Measurements from ENCODE around the gene KCNJ14. TPM values are rescaled to one million over a fixed set of nuclear protein-coding genes. Genes with fewer than 3 reads are reported as not detected.
A peak's percentile ranks its signal among the peaks of the same experiment; 100 is the strongest.

Gene KCNJ14
- total RNA-seq, 2 experiments from 2014 or later: 1.7 to 2.0 TPM

DNA sequence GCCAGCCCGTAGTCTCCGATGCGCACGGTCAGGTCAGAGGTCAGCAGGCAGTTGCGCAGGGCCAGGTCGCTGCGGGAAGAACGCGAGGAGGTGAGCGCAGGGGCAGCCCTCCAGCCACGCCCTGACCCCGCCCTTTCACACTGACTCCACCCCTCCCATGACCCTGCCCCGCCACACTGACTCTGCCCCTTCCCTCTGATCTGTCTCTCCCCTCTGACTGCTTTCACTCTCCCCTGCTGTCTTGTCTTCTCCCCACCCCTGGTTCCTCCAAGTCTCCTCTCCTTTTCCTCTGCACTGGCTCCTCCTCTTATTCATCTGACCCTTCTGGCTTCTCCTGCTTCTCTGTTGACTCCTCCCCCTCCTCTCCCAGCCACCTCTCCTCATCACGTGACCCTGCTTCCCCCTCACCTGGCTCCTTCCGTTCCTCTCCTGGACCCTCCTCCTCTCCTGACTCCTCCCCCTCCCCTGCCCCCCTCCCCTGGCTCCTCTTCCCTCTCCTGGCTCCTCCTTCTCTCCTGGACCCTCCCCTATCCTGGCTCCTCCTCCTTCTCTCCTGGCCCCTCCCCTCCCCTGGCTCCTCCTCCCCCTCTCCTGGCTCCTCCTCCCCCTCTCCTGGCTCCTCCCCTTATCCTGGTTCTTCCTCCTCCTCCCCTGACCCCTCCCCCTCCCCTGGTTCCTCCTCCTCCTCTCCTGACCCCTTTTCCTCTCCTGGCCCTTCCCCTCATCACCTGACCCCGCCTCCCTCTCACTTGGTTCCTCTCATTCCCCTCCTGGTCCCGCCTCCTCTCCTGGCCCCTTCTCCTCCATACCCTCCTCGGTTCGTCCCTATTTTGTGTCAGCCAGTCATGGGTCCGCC is 46.3 kb downstream of the KCNJ14 start:
- Mint-ChIP-seq H3K4me3 (peak overlapping the region; percentile 67), H3K27me3 (peaks cover 11% of the 10 kb centered on the region), H3K27ac (no peak overlapping the region), H3K9me3 (no peaks in the 10 kb centered on the region), H3K4me1 (ENCODE audit: low read depth) (peaks cover 24% of the 10 kb centered on the region), H3K36me3 (ENCODE audit: low read depth) (peaks cover 5% of the 10 kb centered on the region)
- no peak for TF ChIP-seq CTCF (IDR thresholded peaks at IDR 0.05)
- Histone ChIP-seq H3K27me3 (ENCODE audit: control insufficient read depth in 1 of 2, insufficient read depth in 2 of 2, low read length in 2 of 2) (peaks cover 0 to 20% of the 10 kb centered on the region in 2 experiments), H3K4me3 (ENCODE audit: low read length) (peak overlapping the region; percentile 34), H3K36me3 (ENCODE audit: insufficient read depth, low read length) (no peaks in the 10 kb centered on the region), H3K27ac (ENCODE audit: low read depth in 1 of 2, low read length in 2 of 2) (peak overlapping the region in 1 of 2 donors; percentile 41), H3K4me1 (ENCODE audit: insufficient read depth, low read length) (peaks cover 43% of the 10 kb centered on the region), H3K9me3 (ENCODE audit: control insufficient read depth in 1 of 2, insufficient read depth in 1 of 2, low read length in 2 of 2) (peaks cover 0 to 8% of the 10 kb centered on the region in 2 experiments)
- DNase-seq: peak in 13 of 14 experiments; percentile 24 to 91 (median 68)
- intact Hi-C loops (cut with DNase I, micrococcal nuclease): loop anchor here (1.0 to 10.0 kb wide), 2 partner anchors 8 to 213 kb away; partner anchors contain the start of gene MAMSTR (in 1 of the 2)
- POLR2A ChIA-PET: interaction anchor here (0.6 to 1.1 kb wide), 4 partner anchors 8 to 118 kb away, joined by 3 to 4 read pairs (median 4); partner anchors contain the start of genes RPL18 and SPHK2
- ATAC-seq (ENCODE audit: poor library complexity): peak; percentile 76
- CTCF ChIA-PET: interaction anchor here (0.6 to 1.5 kb wide), 4 partner anchors 12 to 192 kb away, joined by 3 to 6 read pairs (median 4); no protein-coding TSS in a partner anchor

DNA sequence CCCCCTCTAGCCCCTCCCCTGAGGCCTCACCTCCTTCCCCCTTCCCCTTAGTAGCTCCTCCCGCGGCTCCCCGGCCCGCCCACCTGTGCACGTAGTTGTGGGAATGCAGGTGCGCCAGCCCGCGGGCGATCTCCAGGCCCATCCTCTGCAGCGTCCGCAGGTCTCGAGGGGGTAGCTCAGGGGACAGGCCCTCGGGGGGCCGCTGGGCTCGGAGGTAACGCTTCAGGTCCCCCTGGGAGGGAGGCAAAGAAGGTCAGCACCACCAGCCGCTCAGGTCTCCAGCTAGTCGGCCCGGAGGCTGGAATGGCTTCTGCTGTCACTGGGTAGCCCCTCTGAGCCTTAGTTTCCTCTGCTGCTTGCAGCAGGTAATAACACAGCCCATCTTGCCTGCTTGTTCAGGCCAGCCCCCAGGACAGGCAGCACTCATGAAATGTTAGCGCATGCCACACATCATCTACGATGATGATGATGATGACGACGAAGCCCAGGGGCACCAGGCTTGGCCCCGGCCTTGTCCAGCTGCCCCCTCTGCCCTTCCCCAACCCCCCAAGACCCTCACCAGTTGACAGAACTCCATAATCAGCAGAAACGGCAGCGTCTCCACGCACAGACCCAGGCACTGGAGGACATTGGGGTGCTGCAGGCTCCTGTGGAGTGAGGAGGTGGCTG is 47.1 kb downstream of the KCNJ14 start:
- H3K4me1 ChIP-seq (ENCODE audit: insufficient read depth, low read length): peaks cover 37% of the 10 kb centered on the region
- POLR2A ChIA-PET: interaction anchor here (0.6 to 1.0 kb wide), 3 partner anchors 8 to 117 kb away, joined by 3 to 4 read pairs (median 4); partner anchors contain the start of genes RPL18 and SPHK2
- TF ChIP-seq CTCF (IDR thresholded peaks at IDR 0.05): no peak
- peaks cover 0 to 13% of the 10 kb centered on the region in 2 experiments for H3K27me3 ChIP-seq (ENCODE audit: control insufficient read depth in 1 of 2, insufficient read depth in 2 of 2, low read length in 2 of 2)
- ATAC-seq (ENCODE audit: poor library complexity) (no peak), DNase-seq (peak in 7 of 14 experiments; percentile 52 to 77 (median 66))
- peak overlapping the region; percentile 34 for H3K4me3 ChIP-seq (ENCODE audit: low read length)
- H3K27ac Mint-ChIP-seq: no peak overlapping the region
- H3K4me1 Mint-ChIP-seq (ENCODE audit: low read depth): peaks cover 24% of the 10 kb centered on the region
- peak overlapping the region in 1 of 2 donors; percentile 41 for H3K27ac ChIP-seq (ENCODE audit: low read depth in 1 of 2, low read length in 2 of 2)
- peaks cover 5% of the 10 kb centered on the region for H3K27me3 Mint-ChIP-seq
- intact Hi-C loops (cut with DNase I, micrococcal nuclease): loop anchor here (1.0 to 10.0 kb wide), 2 partner anchors 9 to 212 kb away; partner anchors contain the start of gene MAMSTR (in 1 of the 2)
- CTCF ChIA-PET: interaction anchor here (0.6 to 1.5 kb wide), 4 partner anchors 12 to 191 kb away, joined by 3 to 6 read pairs (median 4); no protein-coding TSS in a partner anchor
- no peaks in the 10 kb centered on the region for H3K36me3 ChIP-seq (ENCODE audit: insufficient read depth, low read length)
- H3K36me3 Mint-ChIP-seq (ENCODE audit: low read depth): peaks cover 6% of the 10 kb centered on the region
- no peaks in the 10 kb centered on the region for H3K9me3 Mint-ChIP-seq
- H3K9me3 ChIP-seq (ENCODE audit: control insufficient read depth in 1 of 2, insufficient read depth in 1 of 2, low read length in 2 of 2): peaks cover 0 to 8% of the 10 kb centered on the region in 2 experiments
- H3K4me3 Mint-ChIP-seq: peak overlapping the region; percentile 67
